ENCODE measurements around the gene SULT2B1. TPM values are rescaled to one million over a fixed set of nuclear protein-coding genes. Genes with fewer than 3 reads are reported as not detected.
A peak's percentile ranks its signal among the peaks of the same experiment; 100 is the strongest.

SULT2B1 gene
- total and polyA plus RNA-seq, 4 donors: 0.14 to 0.24 TPM; not detected in 2

DNA sequence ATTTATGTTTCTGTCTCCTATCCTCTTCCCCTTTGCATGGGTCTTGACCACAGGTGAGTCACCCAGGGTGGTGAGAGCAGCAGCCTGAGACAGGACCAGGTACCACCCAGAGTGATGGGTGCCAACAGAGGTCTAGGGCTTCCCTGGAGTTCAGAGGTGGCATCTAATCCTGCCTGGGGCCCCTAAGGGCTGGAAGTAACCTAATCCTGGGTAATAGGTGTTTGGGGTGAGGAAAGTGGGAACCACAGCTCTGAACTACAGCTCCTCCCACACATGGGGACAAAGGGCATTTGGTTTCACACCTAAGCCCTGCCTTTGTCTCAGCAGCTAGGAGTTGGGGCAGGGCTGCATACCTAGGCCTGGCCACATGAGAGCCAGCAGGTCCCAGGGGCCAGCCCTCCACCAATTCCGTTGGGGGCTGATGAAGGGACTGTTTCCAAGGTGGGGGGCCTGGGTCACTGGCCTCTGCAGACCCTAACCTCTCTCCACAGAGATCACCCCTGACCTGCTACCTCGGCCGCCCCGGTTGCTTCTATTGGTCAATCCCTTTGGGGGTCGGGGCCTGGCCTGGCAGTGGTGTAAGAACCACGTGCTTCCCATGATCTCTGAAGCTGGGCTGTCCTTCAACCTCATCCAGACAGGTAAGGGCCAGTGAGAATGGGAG is 75.4 kb downstream of the SULT2B1 start:
- Histone ChIP-seq H3K27ac (ENCODE audit: low read depth in 1 of 2, low read length in 2 of 2) (peak overlapping the region in 1 of 2 donors; percentile 51), H3K4me1 (ENCODE audit: control insufficient read depth in 4 of 4, insufficient read depth in 4 of 4, low read length in 3 of 4) (peaks cover 12 to 66% (median 39%) of the 10 kb centered on the region in 4 donors)
- 58% methylated on average over 6 of the region's 6 CpGs for WGBS

More for the DNA sequence above, 75.4 kb downstream of the SULT2B1 start:
- TF ChIP-seq, protein P1, sequence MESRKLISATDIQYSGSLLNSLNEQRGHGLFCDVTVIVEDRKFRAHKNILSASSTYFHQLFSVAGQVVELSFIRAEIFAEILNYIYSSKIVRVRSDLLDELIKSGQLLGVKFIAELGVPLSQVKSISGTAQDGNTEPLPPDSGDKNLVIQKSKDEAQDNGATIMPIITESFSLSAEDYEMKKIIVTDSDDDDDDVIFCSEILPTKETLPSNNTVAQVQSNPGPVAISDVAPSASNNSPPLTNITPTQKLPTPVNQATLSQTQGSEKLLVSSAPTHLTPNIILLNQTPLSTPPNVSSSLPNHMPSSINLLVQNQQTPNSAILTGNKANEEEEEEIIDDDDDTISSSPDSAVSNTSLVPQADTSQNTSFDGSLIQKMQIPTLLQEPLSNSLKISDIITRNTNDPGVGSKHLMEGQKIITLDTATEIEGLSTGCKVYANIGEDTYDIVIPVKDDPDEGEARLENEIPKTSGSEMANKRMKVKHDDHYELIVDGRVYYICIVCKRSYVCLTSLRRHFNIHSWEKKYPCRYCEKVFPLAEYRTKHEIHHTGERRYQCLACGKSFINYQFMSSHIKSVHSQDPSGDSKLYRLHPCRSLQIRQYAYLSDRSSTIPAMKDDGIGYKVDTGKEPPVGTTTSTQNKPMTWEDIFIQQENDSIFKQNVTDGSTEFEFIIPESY (IDR thresholded peaks at IDR 0.05): no peak
- peak; percentile 50 to 61 for TF ChIP-seq RXRA (IDR thresholded peaks at IDR 0.05)
- TF ChIP-seq FOXA2 (IDR thresholded peaks at IDR 0.05): no peak
- TF ChIP-seq RAD21 (IDR thresholded peaks at IDR 0.05): no peak
- TF ChIP-seq FOXA1 (IDR thresholded peaks at IDR 0.05): no peak
- no peak for TF ChIP-seq EGR1 (IDR thresholded peaks at IDR 0.05; ENCODE audit: low read depth in 2 of 2)
- TF ChIP-seq SP1 (IDR thresholded peaks at IDR 0.05): peak; percentile 72
- TF ChIP-seq, protein P2, sequence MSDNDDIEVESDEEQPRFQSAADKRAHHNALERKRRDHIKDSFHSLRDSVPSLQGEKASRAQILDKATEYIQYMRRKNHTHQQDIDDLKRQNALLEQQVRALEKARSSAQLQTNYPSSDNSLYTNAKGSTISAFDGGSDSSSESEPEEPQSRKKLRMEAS (IDR thresholded peaks at IDR 0.05): peak; percentile 69
- TF ChIP-seq YY1 (IDR thresholded peaks at IDR 0.05): no peak
- no peak for TF ChIP-seq NR2F2 (IDR thresholded peaks at IDR 0.05)
- TF ChIP-seq JUND (IDR thresholded peaks at IDR 0.05): peak in 1 of 2 donors; percentile 24
- peak; percentile 25 for TF ChIP-seq REST (IDR thresholded peaks at IDR 0.05)
- TF ChIP-seq, protein P3, sequence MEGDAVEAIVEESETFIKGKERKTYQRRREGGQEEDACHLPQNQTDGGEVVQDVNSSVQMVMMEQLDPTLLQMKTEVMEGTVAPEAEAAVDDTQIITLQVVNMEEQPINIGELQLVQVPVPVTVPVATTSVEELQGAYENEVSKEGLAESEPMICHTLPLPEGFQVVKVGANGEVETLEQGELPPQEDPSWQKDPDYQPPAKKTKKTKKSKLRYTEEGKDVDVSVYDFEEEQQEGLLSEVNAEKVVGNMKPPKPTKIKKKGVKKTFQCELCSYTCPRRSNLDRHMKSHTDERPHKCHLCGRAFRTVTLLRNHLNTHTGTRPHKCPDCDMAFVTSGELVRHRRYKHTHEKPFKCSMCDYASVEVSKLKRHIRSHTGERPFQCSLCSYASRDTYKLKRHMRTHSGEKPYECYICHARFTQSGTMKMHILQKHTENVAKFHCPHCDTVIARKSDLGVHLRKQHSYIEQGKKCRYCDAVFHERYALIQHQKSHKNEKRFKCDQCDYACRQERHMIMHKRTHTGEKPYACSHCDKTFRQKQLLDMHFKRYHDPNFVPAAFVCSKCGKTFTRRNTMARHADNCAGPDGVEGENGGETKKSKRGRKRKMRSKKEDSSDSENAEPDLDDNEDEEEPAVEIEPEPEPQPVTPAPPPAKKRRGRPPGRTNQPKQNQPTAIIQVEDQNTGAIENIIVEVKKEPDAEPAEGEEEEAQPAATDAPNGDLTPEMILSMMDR (IDR thresholded peaks at IDR 0.05; ENCODE audit: low read depth, low read length, missing input control): no peak
- TF ChIP-seq ATF3 (IDR thresholded peaks at IDR 0.05): no peak
- peak; percentile 73 to 82 for TF ChIP-seq HNF4A (conservative IDR thresholded peaks at IDR 0.05)
- TF ChIP-seq HNF4G (IDR thresholded peaks at IDR 0.05): no peak
- no peak for TF ChIP-seq TAF1 (conservative IDR thresholded peaks at IDR 0.05)
- TF ChIP-seq GABPA (IDR thresholded peaks at IDR 0.05 in 1 of 2, conservative IDR thresholded peaks at IDR 0.05 in 1 of 2): no peak
- no peak overlapping the region for H3K4me3 ChIP-seq (ENCODE audit: low read depth in 1 of 3, low read length in 3 of 3)
- no peak overlapping the region for H3K9ac ChIP-seq (ENCODE audit: low read depth in 1 of 2, low read length in 2 of 2)
- H3K9me3 ChIP-seq (ENCODE audit: control insufficient read depth in 4 of 4, low read length in 3 of 4): no peaks in the 10 kb centered on the region
- peaks cover 0 to 7% (median 1%) of the 10 kb centered on the region in 4 donors for H3K36me3 ChIP-seq (ENCODE audit: control insufficient read depth in 4 of 4, insufficient read depth in 3 of 4, low read depth in 1 of 4, low read length in 3 of 4)
- DNase-seq (ENCODE audit: low spot score): peak; percentile 36
- H3K27me3 ChIP-seq (ENCODE audit: control insufficient read depth in 4 of 4, insufficient read depth in 4 of 4, low read length in 3 of 4): no peaks in the 10 kb centered on the region

Data from liver (tissue), 9 donors.